HUES6 (cell line): ENCODE results near the gene WDR82.

ENCODE experiments used
- H3K27ac ChIP-seq: 2 replicates; pipeline ENCODE4 v1.7.0; 2013; ENCODE audit warnings: low read depth, mild to moderate bottlenecking, low read length, inconsistent platforms
- H3K27me3 ChIP-seq: 2 replicates; pipeline ENCODE4 v1.6.1; 2013; ENCODE audit warnings: low read length; ENCODE audit not compliant: control insufficient read depth, insufficient read depth
- H3K36me3 ChIP-seq: 2 replicates; pipeline ENCODE4 v1.6.1; 2013; ENCODE audit warnings: low read length; ENCODE audit not compliant: control insufficient read depth, insufficient read depth
- H3K4me1 ChIP-seq: 2 replicates; pipeline ENCODE4 v1.6.1; 2013; ENCODE audit warnings: low read length; ENCODE audit not compliant: control insufficient read depth, insufficient read depth
- H3K4me3 ChIP-seq: 2 replicates; pipeline ENCODE4 v1.5.1; 2013; ENCODE audit warnings: low read depth, low read length
- H3K9ac ChIP-seq: one replicate; pipeline ENCODE4 v1.6.1; 2013; ENCODE audit warnings: mild to moderate bottlenecking, low read length
- H3K9me3 ChIP-seq: 2 replicates; pipeline ENCODE4 v1.6.1; 2013; ENCODE audit warnings: low read depth, low read length; ENCODE audit not compliant: control insufficient read depth, insufficient read depth

Gene WDR82

GRCh38 chr3:52240886-52241370, 37.5 kb downstream of the WDR82 start:
- H3K27ac ChIP-seq, result no peak overlapping the region
- no peak overlapping the region for H3K4me3 ChIP-seq
- peaks cover 5% of the 10 kb centered on the region; the same call in 1 of the 2 replicates for H3K9me3 ChIP-seq
- no peaks in the 10 kb centered on the region for H3K36me3 ChIP-seq
- peak overlapping the region; percentile 44 for H3K9ac ChIP-seq
- H3K4me1 ChIP-seq, result peaks cover 44% of the 10 kb centered on the region
- peaks cover 18% of the 10 kb centered on the region for H3K27me3 ChIP-seq

GRCh38 chr3:52240059-52240885, 38.2 kb downstream of the WDR82 start:
- H3K4me3 ChIP-seq, result peak overlapping the region; percentile 93; the same call in 1 of the 2 replicates
- H3K4me1 ChIP-seq, result peaks cover 46% of the 10 kb centered on the region
- no peak overlapping the region for H3K27ac ChIP-seq
- H3K9me3 ChIP-seq, result peaks cover 5% of the 10 kb centered on the region; the same call in 1 of the 2 replicates
- peaks cover 13% of the 10 kb centered on the region for H3K27me3 ChIP-seq
- peak overlapping the region; percentile 44 for H3K9ac ChIP-seq
- peaks cover 4% of the 10 kb centered on the region; the same call in 1 of the 2 replicates for H3K36me3 ChIP-seq

- H3K36me3 ChIP-seq, result peaks cover 13% of the 10 kb centered on the region; the same call in 1 of the 2 replicates
- peaks cover 5% of the 10 kb centered on the region; the same call in 1 of the 2 replicates for H3K9me3 ChIP-seq
- peak within 1 kb of the TSS; percentile 93 for H3K4me3 ChIP-seq
- H3K27me3 ChIP-seq, result peaks cover under 1% of the 10 kb centered on the region
- H3K9ac ChIP-seq, result peak within 1 kb of the TSS; percentile 76
- peak within 1 kb of the TSS; percentile 56; the same call in 1 of the 2 replicates for H3K27ac ChIP-seq
- peaks cover 41% of the 10 kb centered on the region for H3K4me1 ChIP-seq
These were observed 39.4 kb downstream of the WDR82 start, which contains the start of gene TWF2 for GRCh38 chr3:52238761-52239701. TSS of gene TWF2 (minus strand) at chr3:52239158. CDS start at chr3:52239016, 142 bp downstream.

GRCh38 chr3:52238193-52238760, 40.2 kb downstream of the WDR82 start:
- Histone ChIP-seq H3K27ac (peak overlapping the region; percentile 20; the same call in 1 of the 2 replicates), H3K4me1 (peaks cover 41% of the 10 kb centered on the region), H3K9ac (peak overlapping the region; percentile 59), H3K36me3 (peaks cover 15% of the 10 kb centered on the region; the same call in 1 of the 2 replicates), H3K4me3 (peak overlapping the region; percentile 93), H3K9me3 (no peaks in the 10 kb centered on the region), H3K27me3 (no peaks in the 10 kb centered on the region)

- H3K4me1 ChIP-seq, result peaks cover 41% of the 10 kb centered on the region
- H3K4me3 ChIP-seq, result peak overlapping the region; percentile 93
- no peaks in the 10 kb centered on the region for H3K9me3 ChIP-seq
- no peaks in the 10 kb centered on the region for H3K27me3 ChIP-seq
- H3K9ac ChIP-seq, result peak overlapping the region; percentile 10
- peak overlapping the region; percentile 20; the same call in 1 of the 2 replicates for H3K27ac ChIP-seq
- peaks cover 15% of the 10 kb centered on the region; the same call in 1 of the 2 replicates for H3K36me3 ChIP-seq
These were observed 40.7 kb downstream of the WDR82 start for GRCh38 chr3:52237657-52238172.

GRCh38 chr3:52237006-52237656, 41.3 kb downstream of the WDR82 start:
- Histone ChIP-seq H3K36me3 (peaks cover 15% of the 10 kb centered on the region; the same call in 1 of the 2 replicates), H3K9me3 (no peaks in the 10 kb centered on the region), H3K9ac (peak overlapping the region; percentile 10), H3K4me3 (peak overlapping the region; percentile 93), H3K27me3 (no peaks in the 10 kb centered on the region), H3K4me1 (peaks cover 41% of the 10 kb centered on the region), H3K27ac (peak overlapping the region; percentile 20; the same call in 1 of the 2 replicates)

- Histone ChIP-seq H3K9ac (no peak overlapping the region), H3K9me3 (no peaks in the 10 kb centered on the region), H3K36me3 (peaks cover 15% of the 10 kb centered on the region; the same call in 1 of the 2 replicates), H3K4me1 (peaks cover 41% of the 10 kb centered on the region), H3K27ac (0 out of 2 replicates have a peak overlapping the region, but pooled peaks have one; percentile 42), H3K27me3 (no peaks in the 10 kb centered on the region), H3K4me3 (no peak overlapping the region)
These were observed 42.0 kb downstream of the WDR82 start for GRCh38 chr3:52236424-52236886.

- H3K36me3 ChIP-seq, result peaks cover 31% of the 10 kb centered on the region
These were observed 43.7 kb downstream of the WDR82 start for GRCh38 chr3:52234516-52235447.

GRCh38 chr3:52233968-52234367, 44.5 kb downstream of the WDR82 start:
- Histone ChIP-seq H3K27ac (no peak overlapping the region), H3K4me3 (no peak overlapping the region), H3K36me3 (peaks cover 39% of the 10 kb centered on the region), H3K27me3 (no peaks in the 10 kb centered on the region), H3K9ac (no peak overlapping the region), H3K4me1 (peaks cover 27% of the 10 kb centered on the region), H3K9me3 (no peaks in the 10 kb centered on the region)

More at GRCh38 chr3:52234516-52235447, 43.7 kb downstream of the WDR82 start:
- H3K27me3 ChIP-seq, result no peaks in the 10 kb centered on the region
- H3K4me1 ChIP-seq, result peaks cover 28% of the 10 kb centered on the region
- H3K9ac ChIP-seq, result no peak overlapping the region
- H3K27ac ChIP-seq, result no peak overlapping the region
- H3K9me3 ChIP-seq, result no peaks in the 10 kb centered on the region
- no peak overlapping the region for H3K4me3 ChIP-seq
